ENCODE results near the gene PRORP. TPM values are rescaled to one million over a fixed set of nuclear protein-coding genes. Genes with fewer than 3 reads are reported as not detected.

PRORP gene
- total and polyA plus RNA-seq, 2 of the 13 experiments (the other 11 are each of a cell fraction or from before 2014, with no cell fraction given): 48.9 to 88.7 TPM

DNA sequence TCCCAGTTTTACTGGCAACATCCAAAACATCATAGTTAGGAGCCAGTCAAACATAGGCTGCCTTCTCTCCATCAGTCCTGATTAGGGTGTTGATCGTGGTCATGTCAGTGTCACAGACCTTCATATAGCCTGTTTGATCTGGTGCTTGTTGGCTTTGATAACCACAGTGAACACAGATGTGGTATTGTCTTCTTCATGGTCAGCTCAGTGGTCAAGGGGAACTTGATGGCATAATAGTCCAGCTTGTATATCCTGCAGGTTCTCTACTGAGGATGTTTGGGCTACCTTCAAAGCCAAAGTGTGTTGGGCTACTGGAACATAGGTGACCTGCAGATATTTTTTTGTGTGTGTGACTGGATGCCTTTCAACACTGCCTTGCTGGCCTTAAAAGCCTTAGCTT lies 21.7 kb downstream of the PRORP start (continued):
- TF ChIP-seq SOX6 (IDR thresholded peaks at IDR 0.05): no peak
- TF ChIP-seq SOX6 (CRISPR knock-in tag; IDR thresholded peaks at IDR 0.05): peak; percentile 82
- TF ChIP-seq KDM6A (CRISPR knock-in tag; IDR thresholded peaks at IDR 0.05; ENCODE audit: low read depth): no peak
- TF ChIP-seq, protein P1, sequence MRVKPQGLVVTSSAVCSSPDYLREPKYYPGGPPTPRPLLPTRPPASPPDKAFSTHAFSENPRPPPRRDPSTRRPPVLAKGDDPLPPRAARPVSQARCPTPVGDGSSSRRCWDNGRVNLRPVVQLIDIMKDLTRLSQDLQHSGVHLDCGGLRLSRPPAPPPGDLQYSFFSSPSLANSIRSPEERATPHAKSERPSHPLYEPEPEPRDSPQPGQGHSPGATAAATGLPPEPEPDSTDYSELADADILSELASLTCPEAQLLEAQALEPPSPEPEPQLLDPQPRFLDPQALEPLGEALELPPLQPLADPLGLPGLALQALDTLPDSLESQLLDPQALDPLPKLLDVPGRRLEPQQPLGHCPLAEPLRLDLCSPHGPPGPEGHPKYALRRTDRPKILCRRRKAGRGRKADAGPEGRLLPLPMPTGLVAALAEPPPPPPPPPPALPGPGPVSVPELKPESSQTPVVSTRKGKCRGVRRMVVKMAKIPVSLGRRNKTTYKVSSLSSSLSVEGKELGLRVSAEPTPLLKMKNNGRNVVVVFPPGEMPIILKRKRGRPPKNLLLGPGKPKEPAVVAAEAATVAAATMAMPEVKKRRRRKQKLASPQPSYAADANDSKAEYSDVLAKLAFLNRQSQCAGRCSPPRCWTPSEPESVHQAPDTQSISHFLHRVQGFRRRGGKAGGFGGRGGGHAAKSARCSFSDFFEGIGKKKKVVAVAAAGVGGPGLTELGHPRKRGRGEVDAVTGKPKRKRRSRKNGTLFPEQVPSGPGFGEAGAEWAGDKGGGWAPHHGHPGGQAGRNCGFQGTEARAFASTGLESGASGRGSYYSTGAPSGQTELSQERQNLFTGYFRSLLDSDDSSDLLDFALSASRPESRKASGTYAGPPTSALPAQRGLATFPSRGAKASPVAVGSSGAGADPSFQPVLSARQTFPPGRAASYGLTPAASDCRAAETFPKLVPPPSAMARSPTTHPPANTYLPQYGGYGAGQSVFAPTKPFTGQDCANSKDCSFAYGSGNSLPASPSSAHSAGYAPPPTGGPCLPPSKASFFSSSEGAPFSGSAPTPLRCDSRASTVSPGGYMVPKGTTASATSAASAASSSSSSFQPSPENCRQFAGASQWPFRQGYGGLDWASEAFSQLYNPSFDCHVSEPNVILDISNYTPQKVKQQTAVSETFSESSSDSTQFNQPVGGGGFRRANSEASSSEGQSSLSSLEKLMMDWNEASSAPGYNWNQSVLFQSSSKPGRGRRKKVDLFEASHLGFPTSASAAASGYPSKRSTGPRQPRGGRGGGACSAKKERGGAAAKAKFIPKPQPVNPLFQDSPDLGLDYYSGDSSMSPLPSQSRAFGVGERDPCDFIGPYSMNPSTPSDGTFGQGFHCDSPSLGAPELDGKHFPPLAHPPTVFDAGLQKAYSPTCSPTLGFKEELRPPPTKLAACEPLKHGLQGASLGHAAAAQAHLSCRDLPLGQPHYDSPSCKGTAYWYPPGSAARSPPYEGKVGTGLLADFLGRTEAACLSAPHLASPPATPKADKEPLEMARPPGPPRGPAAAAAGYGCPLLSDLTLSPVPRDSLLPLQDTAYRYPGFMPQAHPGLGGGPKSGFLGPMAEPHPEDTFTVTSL (CRISPR knock-in tag; IDR thresholded peaks at IDR 0.05; ENCODE audit: borderline replicate concordance): peak; percentile 62; the same call in 1 of the 2 replicates
- 0 out of 2 replicates have a peak, but pooled peaks have one; percentile 53 for TF ChIP-seq NCOA1 (CRISPR knock-in tag; IDR thresholded peaks at IDR 0.05)
- TF ChIP-seq, protein P2, sequence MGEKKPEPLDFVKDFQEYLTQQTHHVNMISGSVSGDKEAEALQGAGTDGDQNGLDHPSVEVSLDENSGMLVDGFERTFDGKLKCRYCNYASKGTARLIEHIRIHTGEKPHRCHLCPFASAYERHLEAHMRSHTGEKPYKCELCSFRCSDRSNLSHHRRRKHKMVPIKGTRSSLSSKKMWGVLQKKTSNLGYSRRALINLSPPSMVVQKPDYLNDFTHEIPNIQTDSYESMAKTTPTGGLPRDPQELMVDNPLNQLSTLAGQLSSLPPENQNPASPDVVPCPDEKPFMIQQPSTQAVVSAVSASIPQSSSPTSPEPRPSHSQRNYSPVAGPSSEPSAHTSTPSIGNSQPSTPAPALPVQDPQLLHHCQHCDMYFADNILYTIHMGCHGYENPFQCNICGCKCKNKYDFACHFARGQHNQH (CRISPR knock-in tag; IDR thresholded peaks at IDR 0.05): peak; percentile 71; the same call in 1 of the 2 replicates
- peak; percentile 62 for TF ChIP-seq CEBPG (CRISPR knock-in tag; IDR thresholded peaks at IDR 0.05)
- no peak for TF ChIP-seq ZFP36 (IDR thresholded peaks at IDR 0.05; ENCODE audit: borderline replicate concordance, low read depth, low read length, partially characterized antibody)
- TF ChIP-seq CHD4 (IDR thresholded peaks at IDR 0.05; ENCODE audit: borderline replicate concordance, low read length): no peak
- TF ChIP-seq SP4 (CRISPR knock-in tag; IDR thresholded peaks at IDR 0.05): no peak
- TF ChIP-seq ZBTB38 (CRISPR knock-in tag; IDR thresholded peaks at IDR 0.05): no peak
- no peak for TF ChIP-seq POLR2AphosphoS2 (IDR thresholded peaks at IDR 0.05; ENCODE audit: low read depth, low read length)
- peak; percentile 51; the same call in 1 of the 2 replicates for TF ChIP-seq NR2F6 (IDR thresholded peaks at IDR 0.05)
- TF ChIP-seq NR2F6 (CRISPR knock-in tag; IDR thresholded peaks at IDR 0.05): peak; percentile 87
- TF ChIP-seq ZC3H4 (CRISPR knock-in tag; IDR thresholded peaks at IDR 0.05; ENCODE audit: borderline replicate concordance): no peak
- no peak for TF ChIP-seq ZNF230 (CRISPR knock-in tag; IDR thresholded peaks at IDR 0.05)
- TF ChIP-seq RFXAP (CRISPR knock-in tag; IDR thresholded peaks at IDR 0.05; ENCODE audit: borderline replicate concordance): no peak
- TF ChIP-seq, protein P3, sequence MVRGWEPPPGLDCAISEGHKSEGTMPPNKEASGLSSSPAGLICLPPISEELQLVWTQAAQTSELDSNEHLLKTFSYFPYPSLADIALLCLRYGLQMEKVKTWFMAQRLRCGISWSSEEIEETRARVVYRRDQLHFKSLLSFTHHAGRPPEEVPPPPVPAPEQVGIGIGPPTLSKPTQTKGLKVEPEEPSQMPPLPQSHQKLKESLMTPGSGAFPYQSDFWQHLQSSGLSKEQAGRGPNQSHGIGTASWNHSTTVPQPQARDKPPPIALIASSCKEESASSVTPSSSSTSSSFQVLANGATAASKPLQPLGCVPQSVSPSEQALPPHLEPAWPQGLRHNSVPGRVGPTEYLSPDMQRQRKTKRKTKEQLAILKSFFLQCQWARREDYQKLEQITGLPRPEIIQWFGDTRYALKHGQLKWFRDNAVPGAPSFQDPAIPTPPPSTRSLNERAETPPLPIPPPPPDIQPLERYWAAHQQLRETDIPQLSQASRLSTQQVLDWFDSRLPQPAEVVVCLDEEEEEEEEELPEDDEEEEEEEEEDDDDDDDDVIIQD (CRISPR knock-in tag; IDR thresholded peaks at IDR 0.05; ENCODE audit: low read depth): peak; percentile 52; the same call in 1 of the 2 replicates
- no peak for TF ChIP-seq PAX8 (CRISPR knock-in tag; IDR thresholded peaks at IDR 0.05; ENCODE audit: borderline replicate concordance)
- TF ChIP-seq, protein P4, sequence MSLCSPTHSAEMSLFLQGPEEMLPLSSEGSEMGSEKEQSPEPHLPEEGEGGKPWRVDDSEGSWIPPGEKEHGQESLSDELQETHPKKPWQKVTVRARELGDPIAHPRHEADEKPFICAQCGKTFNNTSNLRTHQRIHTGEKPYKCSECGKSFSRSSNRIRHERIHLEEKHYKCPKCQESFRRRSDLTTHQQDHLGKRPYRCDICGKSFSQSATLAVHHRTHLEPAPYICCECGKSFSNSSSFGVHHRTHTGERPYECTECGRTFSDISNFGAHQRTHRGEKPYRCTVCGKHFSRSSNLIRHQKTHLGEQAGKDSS (CRISPR knock-in tag; IDR thresholded peaks at IDR 0.05; ENCODE audit: borderline replicate concordance, low read depth): peak; percentile 24; the same call in 1 of the 2 replicates
- TF ChIP-seq, protein P5, sequence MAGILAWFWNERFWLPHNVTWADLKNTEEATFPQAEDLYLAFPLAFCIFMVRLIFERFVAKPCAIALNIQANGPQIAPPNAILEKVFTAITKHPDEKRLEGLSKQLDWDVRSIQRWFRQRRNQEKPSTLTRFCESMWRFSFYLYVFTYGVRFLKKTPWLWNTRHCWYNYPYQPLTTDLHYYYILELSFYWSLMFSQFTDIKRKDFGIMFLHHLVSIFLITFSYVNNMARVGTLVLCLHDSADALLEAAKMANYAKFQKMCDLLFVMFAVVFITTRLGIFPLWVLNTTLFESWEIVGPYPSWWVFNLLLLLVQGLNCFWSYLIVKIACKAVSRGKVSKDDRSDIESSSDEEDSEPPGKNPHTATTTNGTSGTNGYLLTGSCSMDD (CRISPR knock-in tag; IDR thresholded peaks at IDR 0.05): no peak
- no peak for TF ChIP-seq KLF16 (CRISPR knock-in tag; IDR thresholded peaks at IDR 0.05)
- TF ChIP-seq ZNF589 (CRISPR knock-in tag; conservative IDR thresholded peaks at IDR 0.05): no peak

Data from HepG2 (cell line).